Dermis blood vessel endothelial cell (primary cell): ENCODE data around the gene CDYL2. TPM values are rescaled to one million over a fixed set of nuclear protein-coding genes. Genes with fewer than 3 reads are reported as not detected.
A peak's percentile ranks its signal among the peaks of the same experiment; 100 is the strongest.

ENCODE experiments used
- DNase-seq: peaks from one replicate; pipeline ENCODE4 v3.0.0; 2010
- total RNA-seq: library from RNA; depleted of rRNA; stranded (reverse); fragments of >200 nt; gene quantifications from 2 replicates; pipeline ENCODE4 v1.2.3, GENCODE V29; 2014

The CDYL2 gene
- total RNA-seq, 1 donor from 2014 or later = 30.6 TPM

DNA sequence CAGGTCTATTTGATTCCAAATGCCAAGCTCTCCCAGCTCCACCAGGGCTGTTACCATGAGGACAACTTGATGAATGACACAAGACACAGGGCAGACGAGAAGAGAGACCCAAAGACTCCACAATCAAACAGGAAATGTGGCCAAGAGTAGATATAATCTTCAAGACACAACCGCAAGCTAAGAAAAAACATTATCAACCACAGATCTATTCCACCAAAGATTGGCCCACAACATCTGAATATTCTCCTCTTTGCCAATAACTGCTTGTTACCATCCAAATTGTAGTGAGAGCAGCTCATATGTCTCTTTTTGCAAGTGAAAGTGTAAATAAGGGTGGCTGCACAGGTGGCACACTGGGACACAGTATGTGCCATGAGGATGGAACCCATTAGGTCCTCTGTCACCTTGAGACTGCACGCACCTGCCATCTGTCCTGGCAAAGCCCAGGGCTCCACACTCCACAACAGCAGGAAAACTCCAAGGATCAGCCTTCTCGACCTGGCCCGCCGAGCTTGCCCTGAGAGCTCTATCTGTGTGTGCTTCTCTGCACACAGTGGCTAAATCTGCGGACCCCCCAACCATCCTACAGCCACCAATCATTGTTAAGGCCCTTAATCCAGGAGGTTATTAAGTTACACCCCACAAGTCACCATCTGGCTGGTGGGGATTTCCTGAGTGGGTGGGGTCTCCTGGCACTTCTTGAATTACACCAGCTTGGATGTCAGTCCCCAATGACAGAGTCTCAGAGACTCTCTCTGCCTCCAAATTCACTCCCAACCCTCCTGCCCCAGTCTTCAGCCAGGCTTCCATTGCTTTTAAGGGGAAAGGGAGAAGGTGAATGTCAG, 213.1 kb downstream of the CDYL2 start:
- DNase-seq = no peak

DNA sequence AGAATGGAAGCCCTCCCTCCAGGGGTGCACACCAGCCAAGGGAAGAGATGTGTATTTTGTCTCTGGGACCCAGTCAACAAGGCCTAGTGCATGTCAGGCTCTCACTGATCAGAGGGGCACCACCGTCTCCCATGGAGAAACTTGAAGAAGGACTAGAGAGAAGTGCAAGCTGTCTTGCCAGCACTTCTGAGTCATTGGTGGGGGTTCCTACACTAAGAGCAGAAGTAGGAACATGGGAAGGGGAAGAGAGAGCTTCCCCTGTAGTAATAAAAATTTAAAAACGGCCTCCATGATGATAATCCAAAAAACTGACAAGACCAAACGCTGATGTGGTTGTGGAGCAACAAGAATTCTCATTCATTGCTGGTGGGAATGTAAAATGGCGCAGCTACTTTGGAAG, 217.3 kb downstream of the CDYL2 start:
- no peak for DNase-seq

DNA sequence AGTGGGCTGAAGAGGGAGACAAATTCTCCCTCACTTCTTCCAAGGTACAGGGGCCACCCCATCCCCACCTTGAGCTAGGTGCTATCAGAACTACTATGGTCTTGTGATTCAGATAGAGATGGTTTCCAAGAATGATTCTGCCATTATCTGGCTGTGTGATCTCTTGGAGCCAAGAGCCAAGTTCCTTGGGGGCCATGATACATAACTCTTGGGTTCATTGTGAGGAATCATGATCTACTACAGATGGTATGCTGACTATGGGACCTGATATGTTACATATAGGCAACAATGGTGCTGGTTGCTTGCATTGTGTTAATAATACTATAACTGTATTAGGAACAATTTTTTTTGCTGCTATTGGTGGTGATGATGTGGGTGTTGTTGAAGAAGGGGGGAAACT, 217.9 kb downstream of the CDYL2 start:
- DNase-seq = no peak

DNA sequence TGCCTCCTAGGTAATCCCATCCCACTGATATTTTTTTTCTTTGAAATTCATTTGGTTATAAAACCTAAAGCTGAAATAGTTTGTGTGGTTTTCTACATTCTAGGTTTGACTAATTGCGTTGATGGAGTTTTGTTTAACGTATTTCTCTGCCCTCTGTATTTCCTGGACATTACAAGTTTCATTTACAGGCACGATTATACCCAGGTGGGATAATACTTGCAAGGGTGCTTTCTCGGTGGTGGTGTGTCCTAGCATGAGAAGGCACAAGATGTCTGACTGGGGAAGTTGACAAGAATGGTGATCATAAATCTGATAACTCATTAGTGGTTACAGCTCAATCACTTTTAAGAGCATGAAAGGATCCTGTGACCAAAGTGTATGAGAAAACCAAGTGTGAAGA, 218.6 kb downstream of the CDYL2 start:
- no peak for DNase-seq

DNA sequence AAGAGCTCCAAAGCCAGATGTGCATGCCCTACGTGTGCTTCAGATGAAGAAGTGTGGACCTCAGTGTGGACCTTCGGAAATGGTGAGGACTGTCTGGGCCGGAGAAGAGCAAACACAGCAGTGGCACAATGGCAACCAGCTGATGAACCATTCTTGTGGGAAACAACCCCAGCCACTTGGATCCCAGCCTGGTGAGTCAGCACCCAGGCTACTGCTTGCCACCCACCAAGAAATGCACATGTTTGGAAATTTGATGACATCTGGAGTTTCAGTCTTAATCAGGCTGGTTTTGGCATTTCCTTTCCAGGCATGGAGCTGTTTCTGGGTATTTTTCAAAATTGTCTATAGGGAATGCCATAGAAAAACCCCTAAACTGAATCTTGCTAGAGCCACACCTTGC, 220.9 kb downstream of the CDYL2 start:
- no peak for DNase-seq

DNA sequence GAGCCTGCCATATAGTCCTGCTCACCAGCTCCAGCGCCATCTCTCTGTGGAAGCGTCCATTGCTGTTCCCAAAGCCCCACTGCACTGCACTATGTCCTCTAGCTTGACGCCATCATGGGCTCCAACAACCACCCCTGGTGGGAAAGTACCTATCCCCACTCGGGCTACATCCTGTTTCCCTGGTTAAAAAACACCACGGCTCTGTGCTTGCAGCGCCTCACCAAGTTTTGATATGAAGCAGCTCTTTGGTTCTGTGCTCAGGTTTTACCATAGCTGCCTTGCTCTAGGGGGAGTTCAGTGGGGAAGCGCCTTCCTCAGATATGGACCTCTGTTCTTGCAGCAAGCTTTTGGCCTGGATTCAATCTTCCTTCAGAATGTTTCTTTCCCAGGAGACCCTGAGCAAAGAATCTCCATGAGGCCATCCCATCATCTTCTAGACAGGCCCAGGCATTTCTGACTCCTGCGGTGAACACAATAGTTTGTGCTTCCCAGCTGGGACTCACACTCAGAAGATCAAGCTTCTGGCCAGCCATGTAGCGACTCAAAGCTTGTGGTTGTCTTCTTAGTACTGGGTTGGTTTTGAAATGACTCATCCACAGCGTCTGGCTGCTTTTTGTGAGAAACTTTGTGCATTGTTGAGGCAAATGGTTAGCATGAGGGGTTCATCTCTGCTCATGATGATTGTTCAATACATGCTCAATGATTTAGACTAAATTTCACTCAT, 224.1 kb downstream of the CDYL2 start:
- DNase-seq = no peak

DNA sequence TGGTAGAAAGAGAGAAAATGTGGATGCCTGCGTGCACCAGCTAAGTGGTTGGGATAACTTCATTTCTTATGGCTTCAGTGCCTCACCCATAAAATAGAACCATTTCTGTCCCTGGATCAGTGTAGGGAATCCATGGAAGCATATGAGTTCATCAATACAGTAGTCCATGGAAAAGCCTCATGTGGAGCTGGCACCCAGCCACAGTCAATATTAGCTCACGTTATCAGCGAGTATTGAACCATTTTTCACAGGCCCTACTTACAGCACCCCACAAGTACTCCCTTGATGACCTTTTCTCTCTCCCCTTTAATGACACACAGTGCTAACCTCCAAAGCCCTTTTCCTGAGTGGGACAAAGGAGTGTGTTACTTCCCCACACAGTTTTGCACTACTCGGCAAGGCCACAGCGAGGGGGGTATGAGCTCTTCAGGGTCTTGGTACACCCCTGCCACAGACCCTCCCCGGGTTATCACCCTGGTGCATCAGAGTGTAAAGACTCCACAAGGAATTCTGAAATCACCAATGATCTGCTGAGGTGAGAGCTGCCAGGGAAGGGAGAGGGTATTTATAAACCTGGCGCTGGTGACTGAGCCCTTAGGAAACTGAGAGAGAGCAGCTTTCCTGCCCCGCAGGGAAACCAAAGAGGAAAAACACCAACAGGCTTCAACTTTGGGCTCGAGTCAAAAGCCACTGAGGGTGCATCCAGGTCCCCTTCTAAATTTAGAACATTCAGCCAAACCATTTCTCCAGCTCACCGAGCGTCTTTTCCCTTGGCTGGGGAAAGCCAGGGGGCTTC, 226.7 kb downstream of the CDYL2 start:
- no peak for DNase-seq

DNA sequence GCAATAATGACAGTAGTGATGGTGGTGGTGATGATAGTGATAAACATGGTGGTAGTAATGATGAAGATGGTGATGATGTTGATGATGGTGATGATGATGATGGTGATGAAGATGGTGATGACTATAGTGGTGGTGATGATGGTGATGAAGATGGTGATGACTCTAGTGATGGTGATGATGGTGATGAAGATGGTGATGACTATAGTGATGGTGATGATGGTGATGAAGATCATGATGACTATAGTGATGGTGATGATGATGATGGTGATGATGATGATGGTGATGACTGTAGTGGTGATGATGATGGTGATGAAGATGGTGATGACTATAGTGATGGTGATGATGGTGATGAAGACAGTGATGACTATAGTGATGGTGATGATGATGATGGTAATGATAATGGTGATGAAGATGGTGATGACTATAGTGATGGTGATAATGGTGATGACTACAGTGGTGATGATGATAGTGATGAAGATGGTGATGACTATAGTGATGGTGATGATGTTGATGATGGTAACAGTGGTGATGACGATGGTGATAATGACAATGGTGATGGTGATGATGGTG, 228.0 kb downstream of the CDYL2 start:
- DNase-seq = no peak

DNA sequence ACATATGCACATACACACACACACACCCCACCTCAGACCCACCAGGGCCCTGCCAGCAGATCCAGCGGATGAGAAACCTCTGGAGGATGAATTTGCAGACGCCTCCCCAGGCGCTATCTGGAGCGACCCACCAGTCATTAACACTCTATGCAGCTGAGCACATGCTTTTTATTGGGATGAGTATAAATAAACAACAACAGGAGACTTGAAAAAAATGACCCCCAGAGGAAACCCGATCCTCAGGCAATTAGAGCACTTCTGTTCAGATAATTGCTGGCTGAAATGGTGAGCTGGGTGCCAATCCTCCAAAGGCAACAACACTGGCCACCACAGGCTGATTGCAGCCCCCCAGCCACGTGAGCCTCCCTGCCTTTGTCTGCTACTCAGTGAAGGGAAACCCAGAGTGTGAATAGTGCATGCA, 230.7 kb downstream of the CDYL2 start:
- no peak for DNase-seq

DNA sequence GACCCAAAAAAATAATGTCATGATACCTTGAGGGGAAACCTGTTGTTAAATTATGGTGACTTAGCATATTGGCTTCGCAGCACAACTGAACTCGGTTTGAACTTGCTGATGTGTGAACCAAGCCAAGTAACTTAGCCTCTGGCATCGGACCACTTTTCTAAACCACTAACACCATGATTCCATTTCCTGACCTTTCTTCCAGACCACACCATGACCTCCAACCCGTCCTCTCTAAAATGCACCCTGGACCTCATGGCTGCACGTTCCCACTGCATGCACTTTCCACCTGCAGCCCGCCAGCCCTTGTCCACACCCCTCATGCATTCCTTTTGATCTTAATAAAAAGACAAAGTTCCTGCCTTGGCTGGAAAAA, 234.3 kb downstream of the CDYL2 start:
- DNase-seq = no peak

DNA sequence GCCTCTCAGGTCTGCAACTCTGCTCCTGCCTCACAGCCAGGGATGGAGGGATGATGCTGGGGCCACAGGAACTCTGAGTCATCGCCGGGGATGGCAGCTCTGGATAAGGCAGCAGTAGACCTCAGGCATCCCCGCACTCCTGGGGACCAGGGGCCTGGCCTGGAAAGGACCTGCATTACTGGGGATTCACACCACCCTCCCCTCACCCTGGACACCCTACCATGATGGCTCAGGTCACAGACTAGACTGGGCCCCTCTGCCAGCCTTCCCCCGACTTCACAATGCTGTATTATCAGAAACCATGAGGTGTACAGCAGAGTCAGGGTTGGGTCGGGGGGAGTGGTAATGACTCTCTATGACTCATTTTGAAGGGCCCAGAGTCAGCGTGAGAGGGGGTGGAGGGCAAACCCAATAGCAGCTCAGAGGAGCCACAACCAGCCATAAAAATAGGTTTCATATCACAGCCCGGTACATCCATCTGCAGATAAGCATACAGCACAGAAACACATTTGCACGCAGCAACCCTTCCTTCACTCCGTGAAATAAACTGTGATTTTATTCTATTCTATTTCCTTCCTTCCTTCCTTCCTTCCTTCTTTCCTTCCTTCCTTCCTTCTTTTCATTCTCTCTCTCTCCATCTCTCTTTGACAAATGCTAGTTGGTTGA, 234.8 kb downstream of the CDYL2 start:
- DNase-seq = no peak

DNA sequence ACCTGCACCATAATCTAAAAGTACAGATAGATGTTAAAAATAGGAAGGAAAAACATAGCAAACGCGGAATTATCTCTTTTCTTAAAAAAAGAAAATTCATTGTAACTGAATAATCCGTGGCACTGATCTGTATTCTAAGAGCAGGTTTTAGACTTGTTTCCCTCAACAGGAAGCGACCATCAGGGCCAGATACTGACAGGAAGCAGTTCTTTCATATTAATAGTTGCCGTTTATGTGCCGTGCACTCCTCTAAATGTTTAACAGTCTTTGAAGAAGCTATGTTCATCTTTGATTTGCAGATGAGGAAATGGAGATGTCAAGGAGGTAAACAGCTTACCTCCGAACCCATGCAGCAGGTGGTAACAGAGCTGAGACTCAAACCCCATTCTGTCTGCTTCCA, 240.0 kb downstream of the CDYL2 start:
- peak; percentile 7 for DNase-seq

DNA sequence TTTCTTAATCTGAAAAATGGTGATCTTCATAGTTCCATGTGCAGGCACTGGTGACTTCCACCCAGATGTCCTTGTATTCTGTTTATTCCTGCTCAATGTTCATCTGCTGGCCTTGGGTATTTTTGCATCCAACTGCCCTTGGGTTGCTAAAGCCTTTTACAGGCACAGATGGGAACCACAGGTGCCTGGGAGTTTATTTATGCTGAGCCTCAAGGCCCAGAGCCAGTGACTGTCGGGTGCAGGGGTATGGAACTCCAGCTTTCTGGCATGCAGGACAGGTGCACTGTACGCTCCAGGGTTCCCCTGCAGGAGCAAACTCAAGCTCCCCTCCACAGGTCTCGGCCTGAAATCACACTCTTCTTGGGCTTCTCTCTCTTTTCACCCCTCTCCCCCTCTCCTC, 241.3 kb downstream of the CDYL2 start:
- DNase-seq = no peak

DNA sequence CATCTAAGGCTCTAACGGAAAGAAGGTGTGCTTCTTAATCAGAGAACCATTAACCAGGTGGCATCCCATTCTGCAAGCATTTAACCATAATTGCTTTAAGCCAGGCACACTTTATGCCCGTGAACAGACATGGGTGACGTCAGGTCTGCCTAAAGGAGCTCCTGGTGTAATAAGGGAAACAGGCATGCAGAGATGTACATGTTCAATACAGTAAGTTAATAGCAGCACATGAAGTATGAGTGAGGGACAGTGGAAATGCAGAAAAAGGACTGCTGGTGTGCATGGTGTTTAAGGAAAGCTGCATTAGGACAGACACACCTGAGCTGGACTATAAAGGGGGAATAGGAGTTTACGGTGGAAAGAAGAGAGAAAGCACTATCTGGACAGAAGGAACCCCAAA, 245.0 kb downstream of the CDYL2 start:
- DNase-seq = no peak

DNA sequence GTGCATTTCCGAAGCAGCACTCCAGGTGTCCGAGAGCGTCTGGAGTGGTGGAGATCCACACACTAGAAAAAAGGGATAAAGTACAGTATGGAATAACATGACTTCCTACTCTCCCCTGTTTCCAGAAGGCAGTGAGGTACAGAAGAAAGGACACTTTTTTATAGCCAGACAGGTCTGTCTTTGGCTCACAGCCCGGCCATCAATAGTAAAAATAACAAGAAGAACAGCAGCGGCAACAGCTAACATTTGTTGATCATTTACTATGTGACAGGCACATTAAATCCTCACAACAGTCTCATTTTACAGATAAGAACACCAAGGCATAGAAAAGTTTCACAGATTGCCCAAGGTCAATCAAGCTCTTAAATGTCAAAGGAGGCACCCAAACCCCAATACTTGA, 247.4 kb downstream of the CDYL2 start:
- no peak for DNase-seq

DNA sequence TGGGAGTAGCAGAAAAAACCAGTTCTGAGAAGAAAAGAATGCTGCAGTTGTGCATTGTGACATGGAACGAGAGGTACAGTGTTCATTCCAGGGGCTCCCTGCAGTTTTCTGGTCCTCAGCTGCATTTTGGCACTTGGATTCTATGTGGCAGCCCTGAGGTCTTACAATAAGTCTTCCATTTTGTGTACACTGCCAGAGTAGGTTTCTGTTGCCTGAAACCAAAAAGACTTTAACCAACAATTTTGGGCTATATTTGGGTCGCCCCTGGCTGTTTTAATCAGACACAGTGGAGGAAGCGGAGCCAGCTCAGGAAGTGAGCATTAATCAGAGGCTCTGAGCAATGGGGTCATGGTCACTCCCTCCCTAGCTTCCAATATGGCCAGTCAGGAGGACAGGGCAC, 247.9 kb downstream of the CDYL2 start:
- no peak for DNase-seq

DNA sequence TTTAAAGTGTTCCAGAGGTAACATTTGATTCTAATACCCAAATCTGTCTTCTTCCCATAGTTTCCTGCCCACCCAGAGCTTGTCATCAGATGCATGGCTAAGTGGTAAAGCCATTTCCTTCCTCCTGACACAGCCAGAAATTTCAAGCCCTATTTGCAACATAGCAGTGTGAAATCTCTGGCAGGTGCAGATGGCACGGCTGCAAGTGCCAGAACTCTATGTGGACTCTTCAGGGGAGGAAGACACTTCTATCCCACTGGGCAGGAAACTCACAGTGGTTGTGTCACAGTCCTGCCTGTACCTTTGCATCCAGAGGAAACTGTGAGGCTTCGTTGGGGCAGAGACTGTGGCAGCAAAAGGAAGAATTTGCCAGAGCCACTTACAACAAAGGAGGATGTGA, 250.4 kb downstream of the CDYL2 start:
- no peak for DNase-seq

DNA sequence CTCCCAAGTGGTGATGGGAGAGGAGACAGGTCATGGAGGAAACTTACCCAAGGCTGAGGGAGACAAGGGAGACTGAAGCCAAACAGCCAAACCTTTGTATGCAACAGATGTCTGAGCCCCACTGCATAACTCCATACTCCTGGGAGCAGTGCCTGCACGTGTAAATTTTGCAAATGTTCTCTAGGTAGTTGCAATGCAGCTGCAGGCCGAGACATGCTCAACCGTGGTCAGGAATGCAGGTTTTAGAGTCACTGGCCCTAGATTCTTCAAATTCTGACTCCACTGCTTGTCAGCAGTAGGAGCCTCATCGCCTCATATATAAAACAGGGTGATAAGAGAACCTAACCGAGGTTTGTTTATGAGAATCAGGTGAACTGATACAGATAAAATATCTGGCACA, 252.1 kb downstream of the CDYL2 start:
- DNase-seq = no peak
